Breast epithelium (tissue), 3 donors: ENCODE measurements around the gene PPP1R12B.
"Not testable (repeated sequence)": the region's sequence is repeated elsewhere in the genome, so short reads cannot be mapped to it uniquely, and the experiment has no call there.

Source experiments
- CTCF ChIP-seq, 3 donors: fragments of 450-650 bp; IDR thresholded peaks; one replicate each; pipeline ENCODE4 v1.5.1; 2016 to 2017; ENCODE audit warnings: antibody characterized with exemption in 3 of 3, mild to moderate bottlenecking in 3 of 3, moderate library complexity in 3 of 3
- POLR2A ChIP-seq: fragments of 450-650 bp; IDR thresholded peaks from one replicate; pipeline ENCODE4 v1.6.1; 2016; ENCODE audit warnings: antibody characterized with exemption, mild to moderate bottlenecking, moderate library complexity
- POLR2AphosphoS5 ChIP-seq, 3 donors: sonication (generic); formaldehyde crosslinking; IDR thresholded peaks; one replicate each; pipeline ENCODE4 v1.6.1; 2017; ENCODE audit warnings: antibody characterized with exemption in 3 of 3

- not testable (repeated sequence) for TF ChIP-seq CTCF (IDR thresholded peaks at IDR 0.05); POLR2A; POLR2AphosphoS5 (IDR thresholded peaks at IDR 0.05)
Observed at GRCh38 chr1:202493112-202493511, 144.6 kb downstream of the PPP1R12B start.
